Activated CD8-positive, alpha-beta T cell treated with anti-CD3 and anti-CD28 coated beads for 36 hours (primary cell): Measurements from ENCODE around the gene SETBP1. TPM values are rescaled to one million over a fixed set of nuclear protein-coding genes. Genes with fewer than 3 reads are reported as not detected.

ENCODE experiments used
- ATAC-seq: fragments of 200-7000 bp; cut with Tn5 transposase; one replicate; pipeline ENCODE4 v1.10.0; 2021; ENCODE audit warnings: mild to moderate bottlenecking, moderate library complexity
- CTCF ChIA-PET: fragments of 350-600 bp; sonication (Branson Sonifier 250); formaldehyde crosslinking; loops from one replicate; lab custom pipeline; 2021; ENCODE audit warnings: antibody characterized with exemption; lab: Charles Lee
- POLR2A ChIA-PET: fragments of 350-600 bp; sonication (Branson Sonifier 250); formaldehyde crosslinking; loops from one replicate; lab custom pipeline; 2021; ENCODE audit warnings: antibody characterized with exemption; lab: Charles Lee
- DNase-seq: peaks from one replicate; pipeline ENCODE4 v3.0.0-alpha.2; 2020
- H3K27ac Mint-ChIP-seq: one replicate; pipeline ENCODE4 v1.8.0; 2021; ENCODE audit warnings: mild to moderate bottlenecking, mixed read lengths
- H3K27me3 Mint-ChIP-seq: one replicate; pipeline ENCODE4 v1.8.0; 2021; ENCODE audit warnings: mixed read lengths
- H3K36me3 Mint-ChIP-seq: one replicate; pipeline ENCODE4 v1.8.0; 2021; ENCODE audit warnings: low read depth, mixed read lengths
- H3K4me1 Mint-ChIP-seq: one replicate; pipeline ENCODE4 v1.8.0; 2021; ENCODE audit warnings: low read depth, mixed read lengths
- H3K4me3 Mint-ChIP-seq: one replicate; pipeline ENCODE4 v1.8.0; 2021; ENCODE audit warnings: mild to moderate bottlenecking, moderate library complexity, mixed read lengths
- H3K9me3 Mint-ChIP-seq: one replicate; pipeline ENCODE4 v1.8.0; 2021; ENCODE audit warnings: mixed read lengths
- CTCF ChIP-seq: fragments of 200-600 bp; IDR thresholded peaks from one replicate; pipeline ENCODE4 v1.8.0; 2022; ENCODE audit warnings: antibody characterized with exemption, mild to moderate bottlenecking
- intact Hi-C: fragments of 100-400 bp; cut with micrococcal nuclease; formaldehyde crosslinking; loops from one replicate; pipeline ENCODE4 v1.10.0; 2022
- total RNA-seq, 2 experiments: library from RNA; stranded (reverse); gene quantifications; one replicate each; pipeline ENCODE4 v1.2.3, GENCODE V29; 2021

The SETBP1 gene
- total RNA-seq, 2 experiments from 2014 or later = 10.2 to 10.4 TPM

GRCh38 chr18:44637210-44638033 is 43.3 kb upstream of the SETBP1 start:
- CTCF ChIA-PET = no interaction called here
- Mint-ChIP-seq H3K4me3 (no peak overlapping the region), H3K4me1 (peaks cover 9% of the 10 kb centered on the region), H3K27ac (peak overlapping the region; percentile 16), H3K36me3 (no peaks in the 10 kb centered on the region), H3K27me3 (peaks cover 5% of the 10 kb centered on the region), H3K9me3 (no peaks in the 10 kb centered on the region)
- no peak for TF ChIP-seq CTCF
- ATAC-seq = peak; percentile 77
- DNase-seq = peak; percentile 30
- POLR2A ChIA-PET = no interaction called here
- intact Hi-C loops = no loop called here

- intact Hi-C loops = no loop called here
- H3K36me3 Mint-ChIP-seq = no peaks in the 10 kb centered on the region
- no peak for TF ChIP-seq CTCF
- ATAC-seq = no peak
- peaks cover 5% of the 10 kb centered on the region for H3K27me3 Mint-ChIP-seq
- POLR2A ChIA-PET = interaction anchor here (0.7 kb wide), 1 partner anchor 296 kb away, joined by 3 read pairs; no protein-coding TSS in a partner anchor
- H3K4me3 Mint-ChIP-seq = no peak overlapping the region
- no peak overlapping the region for H3K27ac Mint-ChIP-seq
- no peak for DNase-seq
- CTCF ChIA-PET = no interaction called here
- H3K9me3 Mint-ChIP-seq = no peaks in the 10 kb centered on the region
- H3K4me1 Mint-ChIP-seq = peaks cover 9% of the 10 kb centered on the region
Measured at GRCh38 chr18:44638034-44638540, 42.6 kb upstream of the SETBP1 start.

GRCh38 chr18:44638811-44639210 is 41.9 kb upstream of the SETBP1 start:
- H3K9me3 Mint-ChIP-seq = no peaks in the 10 kb centered on the region
- ChIA-PET POLR2A (interaction anchor here (0.6 to 0.7 kb wide), 2 partner anchors 85 to 297 kb away, joined by 3 read pairs; no protein-coding TSS in a partner anchor), CTCF (no interaction called here)
- TF ChIP-seq CTCF = no peak
- peaks cover 5% of the 10 kb centered on the region for H3K27me3 Mint-ChIP-seq
- ATAC-seq = no peak
- no peak overlapping the region for H3K4me3 Mint-ChIP-seq
- peaks cover 9% of the 10 kb centered on the region for H3K4me1 Mint-ChIP-seq
- intact Hi-C loops = no loop called here
- DNase-seq = no peak
- no peak overlapping the region for H3K27ac Mint-ChIP-seq
- no peaks in the 10 kb centered on the region for H3K36me3 Mint-ChIP-seq

- no peaks in the 10 kb centered on the region for H3K9me3 Mint-ChIP-seq
- peaks cover 5% of the 10 kb centered on the region for H3K27me3 Mint-ChIP-seq
- peaks cover 3% of the 10 kb centered on the region for H3K4me1 Mint-ChIP-seq
- TF ChIP-seq CTCF = no peak
- DNase-seq (no peak), ATAC-seq (no peak)
- POLR2A ChIA-PET = no interaction called here
- no peaks in the 10 kb centered on the region for H3K36me3 Mint-ChIP-seq
- H3K27ac Mint-ChIP-seq = no peak overlapping the region
- intact Hi-C loops = no loop called here
- CTCF ChIA-PET = no interaction called here
- H3K4me3 Mint-ChIP-seq = no peak overlapping the region
Measured at GRCh38 chr18:44643004-44643403, 37.7 kb upstream of the SETBP1 start.

- no peaks in the 10 kb centered on the region for H3K9me3 Mint-ChIP-seq
- intact Hi-C loops = no loop called here
- ATAC-seq (no peak), DNase-seq (no peak)
- H3K4me3 Mint-ChIP-seq = no peak overlapping the region
- no peaks in the 10 kb centered on the region for H3K4me1 Mint-ChIP-seq
- H3K27ac Mint-ChIP-seq = no peak overlapping the region
- H3K27me3 Mint-ChIP-seq = no peaks in the 10 kb centered on the region
- CTCF ChIA-PET = interaction anchor here (1.8 kb wide), 1 partner anchor 27 kb away, joined by 4 read pairs; no protein-coding TSS in a partner anchor
- TF ChIP-seq CTCF = no peak
- POLR2A ChIA-PET = no interaction called here
- H3K36me3 Mint-ChIP-seq = no peaks in the 10 kb centered on the region
Measured at GRCh38 chr18:44651478-44651877, 29.2 kb upstream of the SETBP1 start.
